Measurements from ENCODE around the gene QTRT2.

Gene QTRT2

GRCh38 chr3:114128826-114129225 lies 72.3 kb downstream of the QTRT2 start:
- DNase-seq (ENCODE audit: low read depth): no peak
- H3K4me3 ChIP-seq (ENCODE audit: low read depth, low read length): no peak overlapping the region
- no peak for TF ChIP-seq CTCF (IDR thresholded peaks at IDR 0.05; ENCODE audit: control insufficient read depth, extremely low read depth, insufficient read depth)

GRCh38 chr3:114132500-114132899 lies 76.0 kb downstream of the QTRT2 start:
- TF ChIP-seq CTCF (IDR thresholded peaks at IDR 0.05; ENCODE audit: control insufficient read depth, extremely low read depth, insufficient read depth): no peak
- DNase-seq (ENCODE audit: low read depth): no peak
- no peak overlapping the region for H3K4me3 ChIP-seq (ENCODE audit: low read depth, low read length)

- H3K4me3 ChIP-seq (ENCODE audit: low read depth, low read length): no peak overlapping the region
- no peak for DNase-seq (ENCODE audit: low read depth)
- TF ChIP-seq CTCF (IDR thresholded peaks at IDR 0.05; ENCODE audit: control insufficient read depth, extremely low read depth, insufficient read depth): no peak
Measured at GRCh38 chr3:114133947-114134346, 77.4 kb downstream of the QTRT2 start.

Data from LNCaP clone FGC (cell line).